ENCODE measurements around the gene KLF7.

The KLF7 gene

GRCh38 chr2:207097278-207097677 lies 68.5 kb downstream of the KLF7 start:
- in situ Hi-C loops (cut with MboI; ENCODE audit: low sequenced_read_pairs) = no loop called here

GRCh38 chr2:207095963-207096362 lies 69.8 kb downstream of the KLF7 start:
- in situ Hi-C loops (cut with MboI; ENCODE audit: low sequenced_read_pairs) = no loop called here

GRCh38 chr2:207093234-207093633 lies 72.5 kb downstream of the KLF7 start:
- in situ Hi-C loops (cut with MboI; ENCODE audit: low sequenced_read_pairs) = no loop called here

GRCh38 chr2:207092818-207093217 lies 72.9 kb downstream of the KLF7 start:
- in situ Hi-C loops (cut with MboI; ENCODE audit: low sequenced_read_pairs) = no loop called here

- in situ Hi-C loops (cut with MboI; ENCODE audit: low sequenced_read_pairs) = no loop called here
These were observed 73.8 kb downstream of the KLF7 start for GRCh38 chr2:207091928-207092327.

- in situ Hi-C loops (cut with MboI; ENCODE audit: low sequenced_read_pairs) = no loop called here
These were observed 74.6 kb downstream of the KLF7 start for GRCh38 chr2:207091176-207091575.

GRCh38 chr2:207090389-207090788 lies 75.4 kb downstream of the KLF7 start:
- in situ Hi-C loops (cut with MboI; ENCODE audit: low sequenced_read_pairs) = no loop called here

- in situ Hi-C loops (cut with MboI; ENCODE audit: low sequenced_read_pairs) = no loop called here
These were observed 76.9 kb downstream of the KLF7 start for GRCh38 chr2:207088839-207089238.

- in situ Hi-C loops (cut with MboI; ENCODE audit: low sequenced_read_pairs) = no loop called here
These were observed 77.5 kb downstream of the KLF7 start for GRCh38 chr2:207088276-207088675.

- in situ Hi-C loops (cut with MboI; ENCODE audit: low sequenced_read_pairs) = no loop called here
These were observed 78.5 kb downstream of the KLF7 start for GRCh38 chr2:207087046-207087902.

- in situ Hi-C loops (cut with MboI; ENCODE audit: low sequenced_read_pairs) = no loop called here
These were observed 79.6 kb downstream of the KLF7 start for GRCh38 chr2:207086136-207086535.

- in situ Hi-C loops (cut with MboI; ENCODE audit: low sequenced_read_pairs) = no loop called here
These were observed 80.6 kb downstream of the KLF7 start for GRCh38 chr2:207085110-207085509.

- in situ Hi-C loops (cut with MboI; ENCODE audit: low sequenced_read_pairs) = no loop called here
These were observed 82.2 kb downstream of the KLF7 start for GRCh38 chr2:207083361-207084110.

GRCh38 chr2:207082619-207083018 lies 83.1 kb downstream of the KLF7 start:
- in situ Hi-C loops (cut with MboI; ENCODE audit: low sequenced_read_pairs) = no loop called here

- in situ Hi-C loops (cut with MboI; ENCODE audit: low sequenced_read_pairs) = no loop called here
These were observed 87.5 kb downstream of the KLF7 start for GRCh38 chr2:207078186-207078798.

- in situ Hi-C loops (cut with MboI; ENCODE audit: low sequenced_read_pairs) = no loop called here
These were observed 88.5 kb downstream of the KLF7 start for GRCh38 chr2:207077266-207077665.

- in situ Hi-C loops (cut with MboI; ENCODE audit: low sequenced_read_pairs) = no loop called here
These were observed 90.3 kb downstream of the KLF7 start for GRCh38 chr2:207075456-207075855.

- in situ Hi-C loops (cut with MboI; ENCODE audit: low sequenced_read_pairs) = no loop called here
These were observed 91.7 kb downstream of the KLF7 start for GRCh38 chr2:207073801-207074678.

- in situ Hi-C loops (cut with MboI; ENCODE audit: low sequenced_read_pairs) = no loop called here
These were observed 92.3 kb downstream of the KLF7 start for GRCh38 chr2:207073412-207073800.

GRCh38 chr2:207072571-207072970 lies 93.2 kb downstream of the KLF7 start:
- in situ Hi-C loops (cut with MboI; ENCODE audit: low sequenced_read_pairs) = no loop called here

- in situ Hi-C loops (cut with MboI; ENCODE audit: low sequenced_read_pairs) = no loop called here
These were observed 93.9 kb downstream of the KLF7 start for GRCh38 chr2:207071820-207072219.
